Small intestine (tissue), 7 donors: ENCODE results near the gene PINLYP. TPM values are rescaled to one million over a fixed set of nuclear protein-coding genes. Genes with fewer than 3 reads are reported as not detected.

Experiments
- DNase-seq, 2 donors: peaks; one replicate each; pipeline versions ENCODE4 v3.0.0 to v3.0.0-alpha.2; 2013
- FAIRE-seq: peaks from 2 replicates; lab custom pipeline; 2012; peaks lifted over from hg19 to GRCh38; lab: Jason Lieb, UNC
- H3K27ac ChIP-seq, 3 donors: one replicate each; pipeline ENCODE4 v1.5.1; 2013; ENCODE audit warnings: low read length in 2 of 3, mild to moderate bottlenecking in 2 of 3, control low read depth in 1 of 3, inconsistent platforms in 1 of 3, low read depth in 1 of 3, moderate library complexity in 1 of 3
- H3K27me3 ChIP-seq, 3 donors: one replicate each; pipeline ENCODE4 v1.6.1; 2013; ENCODE audit warnings: low read length in 3 of 3, inconsistent platforms in 1 of 3; ENCODE audit not compliant: control insufficient read depth in 3 of 3, insufficient read depth in 3 of 3
- H3K36me3 ChIP-seq, 3 donors: one replicate each; pipeline ENCODE4 v1.6.1; 2013; ENCODE audit warnings: low read length in 3 of 3, inconsistent platforms in 1 of 3, low read depth in 1 of 3, mild to moderate bottlenecking in 1 of 3, moderate library complexity in 1 of 3; ENCODE audit not compliant: control insufficient read depth in 3 of 3, insufficient read depth in 2 of 3
- H3K4me1 ChIP-seq, 3 donors: one replicate each; pipeline ENCODE4 v1.6.1; 2013; ENCODE audit warnings: low read length in 2 of 3, inconsistent platforms in 1 of 3, low read depth in 1 of 3, mild to moderate bottlenecking in 1 of 3, moderate library complexity in 1 of 3; ENCODE audit not compliant: control insufficient read depth in 3 of 3, insufficient read depth in 2 of 3
- H3K4me3 ChIP-seq, 3 donors: one replicate each; pipeline ENCODE4 v1.5.1; 2013; ENCODE audit warnings: low read length in 3 of 3, control low read depth in 1 of 3, inconsistent platforms in 1 of 3, low read depth in 1 of 3, mild to moderate bottlenecking in 1 of 3, moderate library complexity in 1 of 3
- H3K9me3 ChIP-seq, 2 donors: one replicate each; pipeline ENCODE4 v1.6.1; 2013; ENCODE audit warnings: low read depth in 1 of 2, low read length in 1 of 2; ENCODE audit not compliant: control insufficient read depth in 2 of 2, insufficient read depth in 1 of 2
- WGBS, 3 donors: extraction: QIAGEN DNeasy Blood & Tissue Kit; methylation state at CpG; one replicate each; pipeline ENCODE4 v1.1.7; 2013; 5-methylcytosine and 5-hydroxymethylcytosine counted together
- polyA plus RNA-seq, 4 donors: library from polyadenylated mRNA; stranded (reverse) in 3 of 4; unstranded in 1 of 4; fragments of 200-250 nt in 3 of 4; fragments of 120-200 nt in 1 of 4; gene quantifications; one replicate each; pipeline versions ENCODE4 v1.2.1 to v1.2.3, GENCODE V29; 2013
- donor health status: healthy with polysubstance abuse.
- donor health status: control.
- donor health status: control.
- donor health status: Bipolar disorder and iron deficiency.
- donor health status: healthy.

Gene PINLYP
- polyA plus RNA-seq, 4 donors = 5.1 to 13.8 (median 9.1) TPM

GRCh38 chr19:43623889-43624670 lies 48.5 kb downstream of the PINLYP start:
- no peak for DNase-seq
- no peak overlapping the region for H3K4me3 ChIP-seq
- peaks cover 0 to 14% (median 0%) of the 10 kb centered on the region in 3 donors for H3K36me3 ChIP-seq
- FAIRE-seq = no peak
- peaks cover 0 to 3% (median 0%) of the 10 kb centered on the region in 3 donors for H3K27me3 ChIP-seq
- H3K4me1 ChIP-seq = peaks cover 0 to 6% (median 6%) of the 10 kb centered on the region in 3 donors
- H3K9me3 ChIP-seq = no peaks in the 10 kb centered on the region
- no peak overlapping the region for H3K27ac ChIP-seq
- WGBS, 3 donors = 83 to 93% (median 91%) methylated on average over 35 of the region's 35 CpGs

DNA sequence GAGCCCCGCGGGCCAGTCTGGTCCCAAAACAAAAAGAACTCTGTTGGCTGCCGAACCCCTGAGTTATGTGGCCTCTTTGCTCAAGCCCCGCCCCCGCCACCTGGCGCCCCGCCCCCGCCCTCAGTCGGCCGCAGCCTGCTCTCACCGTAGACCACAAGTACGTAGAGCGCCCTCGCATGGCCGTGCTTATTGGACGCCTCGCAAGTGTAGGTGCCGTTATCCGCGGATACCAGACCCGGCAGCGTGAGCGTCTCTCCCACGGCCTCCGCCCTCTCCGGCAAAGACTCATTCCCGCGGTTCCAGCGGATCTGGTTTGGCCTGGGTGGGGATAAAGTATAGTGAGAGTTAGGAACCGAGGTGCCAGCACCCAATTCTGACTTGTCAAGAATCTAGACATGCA lies 49.3 kb downstream of the PINLYP start:
- Histone ChIP-seq H3K4me3 (no peak overlapping the region), H3K9me3 (no peaks in the 10 kb centered on the region), H3K27me3 (peaks cover 0 to 3% (median 0%) of the 10 kb centered on the region in 3 donors), H3K36me3 (peaks cover 0 to 14% (median 0%) of the 10 kb centered on the region in 3 donors), H3K4me1 (peaks cover 0 to 6% (median 5%) of the 10 kb centered on the region in 3 donors), H3K27ac (no peak overlapping the region)
- DNase-seq (peak; percentile 52 to 55), FAIRE-seq (no peak)
- 26 to 58% (median 52%) methylated on average over 30 of the region's 30 CpGs for WGBS, 3 donors

- Histone ChIP-seq H3K4me1 (peaks cover 0 to 2% (median 0%) of the 10 kb centered on the region in 3 donors), H3K27ac (no peak overlapping the region), H3K36me3 (peaks cover 0 to 14% (median 0%) of the 10 kb centered on the region in 3 donors), H3K4me3 (no peak overlapping the region), H3K27me3 (peaks cover 0 to 3% (median 0%) of the 10 kb centered on the region in 3 donors), H3K9me3 (no peaks in the 10 kb centered on the region)
- no peak for FAIRE-seq
- no peak for DNase-seq
- WGBS, 3 donors = 74 to 84% (median 78%) methylated on average over 28 to 32 of the region's 32 CpGs
Observed at GRCh38 chr19:43625918-43626579, 50.4 kb downstream of the PINLYP start.

DNA sequence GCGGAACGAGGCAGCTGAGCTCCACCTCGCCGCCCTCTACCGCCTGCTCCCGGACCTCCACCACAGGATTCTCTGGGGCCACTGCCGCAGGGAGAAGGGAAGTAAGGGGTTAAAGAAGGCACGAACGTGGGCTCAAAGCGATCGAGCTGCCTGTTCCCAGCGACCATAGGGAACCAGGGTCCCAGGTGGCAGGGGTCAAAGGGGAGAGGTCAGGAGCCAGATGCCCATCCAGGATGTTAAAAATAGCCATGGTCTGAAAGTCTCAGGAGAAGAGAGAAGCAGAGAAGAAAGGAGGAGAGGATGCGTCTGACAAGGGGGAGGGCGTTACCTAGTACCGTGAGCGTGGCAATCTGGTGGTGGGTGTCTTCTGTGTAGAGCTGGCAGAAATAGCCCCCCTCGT lies 51.2 kb downstream of the PINLYP start:
- H3K9me3 ChIP-seq = no peaks in the 10 kb centered on the region
- H3K27ac ChIP-seq = no peak overlapping the region
- FAIRE-seq = no peak
- H3K36me3 ChIP-seq = peaks cover 0 to 14% (median 0%) of the 10 kb centered on the region in 3 donors
- DNase-seq = no peak
- WGBS, 3 donors = 65 to 77% (median 75%) methylated on average over 17 of the region's 17 CpGs
- peaks cover 0 to 2% (median 0%) of the 10 kb centered on the region in 3 donors for H3K4me1 ChIP-seq
- H3K27me3 ChIP-seq = peaks cover 0 to 3% (median 0%) of the 10 kb centered on the region in 3 donors
- no peak overlapping the region for H3K4me3 ChIP-seq

DNA sequence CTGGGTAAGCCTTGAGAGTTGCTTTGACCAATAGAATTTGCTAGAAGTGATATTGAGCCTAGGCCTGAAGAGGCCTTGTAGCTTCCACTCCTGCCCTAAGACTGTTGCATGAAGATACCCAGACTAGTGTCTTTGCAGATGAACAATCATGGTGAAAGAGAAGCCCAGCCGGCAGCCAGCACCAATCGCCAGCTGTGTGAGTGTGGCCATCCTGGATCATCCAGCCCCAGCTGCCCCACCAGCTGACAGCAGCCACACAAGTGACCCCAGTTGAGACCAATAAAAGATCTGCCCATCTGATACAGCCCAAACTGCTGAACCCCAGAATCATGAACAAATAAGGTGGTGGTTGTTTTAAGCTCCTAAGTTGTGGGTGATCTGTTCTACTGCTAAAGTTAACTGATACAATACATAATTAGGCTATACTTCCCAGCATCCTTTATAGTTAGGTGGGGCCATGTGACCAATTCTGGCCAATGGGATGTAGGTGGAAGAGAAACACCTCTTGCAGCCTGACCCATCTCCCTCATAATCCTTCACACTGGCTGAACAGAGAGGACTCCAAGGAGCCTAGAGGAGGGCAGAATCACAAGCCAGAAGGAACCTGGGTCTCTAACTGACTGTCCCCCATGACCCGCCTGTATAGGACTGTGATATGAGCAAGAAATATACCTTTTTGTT lies 53.2 kb downstream of the PINLYP start:
- Histone ChIP-seq H3K9me3 (no peaks in the 10 kb centered on the region), H3K36me3 (peaks cover 0 to 7% (median 0%) of the 10 kb centered on the region in 3 donors), H3K27me3 (peaks cover 0 to 3% (median 0%) of the 10 kb centered on the region in 3 donors), H3K4me1 (peaks cover 0 to 2% (median 0%) of the 10 kb centered on the region in 3 donors), H3K27ac (no peak overlapping the region), H3K4me3 (no peak overlapping the region)
- WGBS, 3 donors = 85 to 95% (median 94%) methylated on average over 3 of the region's 3 CpGs
- DNase-seq = no peak
- no peak for FAIRE-seq

DNA sequence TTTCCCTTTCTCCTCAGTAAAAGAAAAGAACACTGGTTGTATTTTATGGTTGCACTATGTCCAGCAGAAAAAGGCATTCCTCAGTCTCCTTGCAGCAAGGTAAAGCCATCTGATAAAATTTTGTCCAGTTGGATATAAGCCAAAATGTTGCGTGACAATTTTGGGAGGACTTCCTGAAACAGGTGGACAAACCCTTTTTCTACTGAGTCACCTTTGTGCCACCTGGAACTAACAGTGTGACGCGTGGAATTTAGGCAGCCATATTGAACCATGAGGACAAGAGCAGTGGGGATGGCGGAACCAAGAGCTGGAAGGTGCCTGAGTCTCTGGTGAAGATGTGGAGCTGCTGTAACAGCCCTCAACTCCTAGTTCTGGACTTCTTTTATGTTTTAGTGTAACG lies 55.9 kb downstream of the PINLYP start:
- Histone ChIP-seq H3K9me3 (no peaks in the 10 kb centered on the region), H3K4me3 (no peak overlapping the region), H3K36me3 (peaks cover 0 to 6% (median 0%) of the 10 kb centered on the region in 3 donors), H3K4me1 (peaks cover 0 to 10% (median 0%) of the 10 kb centered on the region in 3 donors), H3K27ac (no peak overlapping the region), H3K27me3 (peaks cover 0 to 3% (median 0%) of the 10 kb centered on the region in 3 donors)
- WGBS, 3 donors = 81 to 88% (median 87%) methylated on average over 5 of the region's 5 CpGs
- no peak for FAIRE-seq
- no peak for DNase-seq
